IMR-90 (cell line): ENCODE measurements around the gene PRPS2.

Source experiments
- RAD21 ChIP-seq: IDR thresholded peaks from 2 replicates; pipeline ENCODE4 v1.6.1; 2012; ENCODE audit warnings: low read length, improper control_type of control experiment
- TF ChIP-seq, protein P1 (sequence below): conservative IDR thresholded peaks from 2 replicates; pipeline ENCODE4 v1.5.1; 2012; ENCODE audit warnings: mild to moderate bottlenecking, low read depth, low read length, improper control_type of control experiment

DNA sequence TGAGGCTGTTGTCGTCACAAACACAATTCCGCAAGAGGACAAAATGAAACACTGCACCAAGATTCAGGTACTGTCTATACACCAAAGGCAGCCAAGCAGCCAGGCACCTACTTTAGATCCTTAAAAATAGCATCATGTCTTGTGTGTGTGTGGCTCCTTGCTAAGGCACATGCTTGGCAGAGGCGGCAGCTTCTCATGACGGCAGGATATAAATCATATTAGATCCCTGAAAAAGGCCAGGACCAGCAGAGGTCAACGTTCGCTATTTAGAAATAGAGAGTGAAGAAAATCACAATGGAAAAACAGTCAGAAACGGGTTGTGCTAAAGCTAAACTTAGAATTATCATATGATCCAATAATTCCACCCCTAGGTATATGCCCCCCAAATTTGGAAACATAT, 29.5 kb downstream of the PRPS2 start:
- TF ChIP-seq, protein P1, sequence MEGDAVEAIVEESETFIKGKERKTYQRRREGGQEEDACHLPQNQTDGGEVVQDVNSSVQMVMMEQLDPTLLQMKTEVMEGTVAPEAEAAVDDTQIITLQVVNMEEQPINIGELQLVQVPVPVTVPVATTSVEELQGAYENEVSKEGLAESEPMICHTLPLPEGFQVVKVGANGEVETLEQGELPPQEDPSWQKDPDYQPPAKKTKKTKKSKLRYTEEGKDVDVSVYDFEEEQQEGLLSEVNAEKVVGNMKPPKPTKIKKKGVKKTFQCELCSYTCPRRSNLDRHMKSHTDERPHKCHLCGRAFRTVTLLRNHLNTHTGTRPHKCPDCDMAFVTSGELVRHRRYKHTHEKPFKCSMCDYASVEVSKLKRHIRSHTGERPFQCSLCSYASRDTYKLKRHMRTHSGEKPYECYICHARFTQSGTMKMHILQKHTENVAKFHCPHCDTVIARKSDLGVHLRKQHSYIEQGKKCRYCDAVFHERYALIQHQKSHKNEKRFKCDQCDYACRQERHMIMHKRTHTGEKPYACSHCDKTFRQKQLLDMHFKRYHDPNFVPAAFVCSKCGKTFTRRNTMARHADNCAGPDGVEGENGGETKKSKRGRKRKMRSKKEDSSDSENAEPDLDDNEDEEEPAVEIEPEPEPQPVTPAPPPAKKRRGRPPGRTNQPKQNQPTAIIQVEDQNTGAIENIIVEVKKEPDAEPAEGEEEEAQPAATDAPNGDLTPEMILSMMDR = no peak
- no peak for TF ChIP-seq RAD21
